NOMO-1 treated with DMSO at 0.1 percent for 48 hours (cell line): Measurements from ENCODE around the gene BTF3L4.
A peak's percentile ranks its signal among the peaks of the same experiment; 100 is the strongest.
"Not testable (repeated sequence)": the region's sequence is repeated elsewhere in the genome, so short reads cannot be mapped to it uniquely, and the experiment has no call there.

Experiments
- DNase-seq: peaks from one replicate; lab custom pipeline; 2025; ENCODE audit not compliant: unreplicated experiment; lab: John Stamatoyannopoulos, UW

BTF3L4 gene

DNA sequence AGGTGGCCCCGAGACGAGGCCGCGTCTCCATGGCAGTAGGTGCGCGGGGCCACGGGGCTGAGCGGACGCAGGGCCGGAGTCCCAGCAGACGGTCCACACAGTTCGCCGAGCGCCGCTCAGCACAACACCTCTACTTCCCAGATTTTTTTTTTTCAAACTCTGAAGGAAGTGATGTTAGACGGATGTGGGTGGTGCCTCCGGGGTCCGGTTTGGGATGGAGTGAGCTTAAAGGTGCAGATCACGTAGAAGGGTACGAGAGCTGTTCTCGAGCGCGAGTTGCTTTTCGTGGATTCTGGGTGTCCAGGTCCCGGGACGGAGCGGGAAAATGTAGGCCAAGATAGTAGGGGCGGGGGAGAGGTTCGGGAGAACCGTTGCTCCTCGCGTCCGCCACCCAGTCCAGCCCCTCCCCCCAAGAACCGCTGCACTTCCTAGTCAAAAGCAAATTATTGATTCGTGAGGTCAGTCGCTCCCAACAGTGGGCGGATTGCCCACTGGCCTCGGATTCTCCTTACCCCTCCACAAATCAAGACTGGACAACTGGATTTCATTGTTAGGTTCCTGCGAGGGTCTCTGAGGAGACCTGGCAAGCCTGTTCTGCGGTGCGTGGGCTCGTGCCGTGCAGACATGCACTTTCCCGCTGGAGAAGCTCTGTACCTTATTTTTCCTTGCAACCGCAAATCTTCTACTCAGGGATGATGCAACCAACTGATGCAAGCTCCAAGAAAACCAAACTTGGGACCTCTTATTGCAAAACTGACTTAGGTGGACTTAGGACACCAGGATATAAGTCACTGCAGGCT lies 829 bp upstream of the BTF3L4 start, which contains the start of gene TXNDC12:
TSS of gene TXNDC12 (minus strand) at position 126 of the 800 bp plus-strand sequence. CDS start at position 31, 95 bp downstream.
- DNase-seq: peak; percentile 90

DNA sequence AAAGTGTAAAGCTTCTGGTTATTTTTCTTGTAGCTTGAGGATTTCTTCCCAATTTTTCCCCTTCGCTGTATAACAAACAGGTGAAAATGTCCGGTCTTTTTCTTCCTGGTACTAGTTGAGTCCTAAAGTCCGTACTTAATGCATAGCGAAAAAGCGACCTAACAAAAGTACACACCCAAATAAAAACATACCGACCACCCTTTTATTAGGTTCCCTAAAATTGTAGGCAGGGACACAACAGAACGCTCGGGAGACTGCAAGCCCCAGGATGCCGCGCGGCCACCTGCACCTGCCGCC lies 281 bp upstream of the BTF3L4 start:
- no peak for DNase-seq

- no peak for DNase-seq
These were observed 789 bp downstream of the BTF3L4 start for GRCh38 chr1:52056937-52057231.

GRCh38 chr1:52057255-52057654 lies 1.2 kb downstream of the BTF3L4 start:
- DNase-seq: no peak

- DNase-seq: peak; percentile 18
These were observed 1.9 kb downstream of the BTF3L4 start for GRCh38 chr1:52057876-52058415.

GRCh38 chr1:52059321-52059720 lies 3.2 kb downstream of the BTF3L4 start:
- DNase-seq: no peak

- DNase-seq: no peak
These were observed 3.8 kb downstream of the BTF3L4 start for GRCh38 chr1:52059888-52060287.

DNA sequence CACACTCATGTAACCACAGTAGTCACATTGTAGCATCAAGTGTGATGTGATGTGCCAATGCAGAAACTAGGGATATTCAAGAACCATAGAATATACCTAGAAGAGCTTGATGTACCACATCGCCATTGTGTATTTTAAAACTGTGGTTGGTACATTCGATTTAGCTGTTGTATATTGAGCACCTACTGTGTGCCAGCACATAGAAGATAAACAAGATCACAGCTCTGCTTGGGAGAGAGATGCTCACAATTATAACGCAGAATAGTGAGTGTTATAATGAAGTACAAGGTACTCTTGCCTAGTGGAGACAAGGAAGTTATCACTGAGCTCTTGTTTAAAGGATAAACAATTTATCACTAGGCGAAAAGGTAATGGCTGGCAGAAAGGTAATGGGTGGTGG lies 4.7 kb downstream of the BTF3L4 start:
- DNase-seq: no peak

GRCh38 chr1:52063192-52063591 lies 7.1 kb downstream of the BTF3L4 start:
- no peak for DNase-seq

- DNase-seq: no peak
These were observed 14.6 kb downstream of the BTF3L4 start for GRCh38 chr1:52070704-52071103.

DNA sequence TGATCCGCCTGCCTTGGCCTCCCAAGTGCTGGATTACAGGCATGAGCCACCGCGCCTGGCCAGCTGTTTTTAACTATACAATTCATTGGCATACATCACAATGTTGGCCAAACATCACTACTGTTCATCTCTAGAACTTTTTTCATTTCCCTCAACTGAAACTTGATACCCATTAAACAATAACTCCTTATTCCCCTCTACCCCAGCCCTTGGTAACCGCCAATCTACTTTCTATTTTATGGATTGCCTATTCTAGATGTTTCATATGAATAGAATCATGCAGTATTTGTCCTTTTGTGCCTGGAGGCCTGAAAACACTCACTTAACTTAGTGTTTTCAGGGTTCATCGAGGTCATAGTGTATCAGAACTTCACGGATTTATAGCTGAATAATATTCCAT lies 16.2 kb downstream of the BTF3L4 start:
- no peak for DNase-seq

- not testable (repeated sequence) for DNase-seq
These were observed 21.2 kb downstream of the BTF3L4 start for GRCh38 chr1:52077277-52077676.

DNA sequence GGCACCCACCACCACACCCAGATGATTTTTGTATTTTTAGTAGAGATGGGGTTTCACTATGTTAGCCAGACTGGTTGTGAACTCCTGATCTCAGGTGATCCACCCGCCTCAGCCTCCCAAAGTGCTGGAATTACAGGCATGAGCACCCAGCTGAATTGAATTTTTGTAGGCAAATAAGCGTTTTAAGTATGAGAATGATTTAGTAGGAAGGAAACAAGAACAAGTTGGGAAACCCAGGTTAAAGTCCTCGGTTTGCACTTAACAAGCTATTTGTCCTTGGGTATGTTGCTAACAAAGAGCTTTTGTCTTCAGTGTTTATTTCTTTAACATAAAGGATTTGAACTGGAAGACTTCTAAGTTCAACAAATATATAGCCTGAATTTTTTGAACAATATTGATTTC lies 23.9 kb downstream of the BTF3L4 start:
- no peak for DNase-seq

DNA sequence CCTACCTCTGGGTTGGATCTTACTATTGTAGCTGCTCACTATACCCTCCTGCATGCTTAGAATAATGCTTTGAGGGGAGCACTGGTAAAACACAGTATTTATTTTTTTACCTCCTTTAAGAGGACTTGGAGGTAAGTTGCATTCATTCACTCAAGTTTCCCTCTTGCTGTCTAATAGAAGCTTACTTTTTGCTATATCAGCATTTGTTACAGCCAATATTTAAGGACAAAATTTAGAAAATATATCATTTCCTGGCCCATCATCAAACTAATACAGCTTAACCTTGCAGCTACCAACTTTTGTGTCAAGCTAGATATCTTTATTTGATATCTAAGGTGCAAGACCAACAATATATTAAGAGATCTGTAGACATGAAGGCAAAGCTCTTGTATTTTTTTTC lies 31.8 kb downstream of the BTF3L4 start:
- DNase-seq: not testable (repeated sequence)

GRCh38 chr1:52094300-52094699 lies 38.2 kb downstream of the BTF3L4 start:
- DNase-seq: not testable (repeated sequence)

- peak; percentile 33 for DNase-seq
These were observed 40.1 kb downstream of the BTF3L4 start for GRCh38 chr1:52096216-52096615.

DNA sequence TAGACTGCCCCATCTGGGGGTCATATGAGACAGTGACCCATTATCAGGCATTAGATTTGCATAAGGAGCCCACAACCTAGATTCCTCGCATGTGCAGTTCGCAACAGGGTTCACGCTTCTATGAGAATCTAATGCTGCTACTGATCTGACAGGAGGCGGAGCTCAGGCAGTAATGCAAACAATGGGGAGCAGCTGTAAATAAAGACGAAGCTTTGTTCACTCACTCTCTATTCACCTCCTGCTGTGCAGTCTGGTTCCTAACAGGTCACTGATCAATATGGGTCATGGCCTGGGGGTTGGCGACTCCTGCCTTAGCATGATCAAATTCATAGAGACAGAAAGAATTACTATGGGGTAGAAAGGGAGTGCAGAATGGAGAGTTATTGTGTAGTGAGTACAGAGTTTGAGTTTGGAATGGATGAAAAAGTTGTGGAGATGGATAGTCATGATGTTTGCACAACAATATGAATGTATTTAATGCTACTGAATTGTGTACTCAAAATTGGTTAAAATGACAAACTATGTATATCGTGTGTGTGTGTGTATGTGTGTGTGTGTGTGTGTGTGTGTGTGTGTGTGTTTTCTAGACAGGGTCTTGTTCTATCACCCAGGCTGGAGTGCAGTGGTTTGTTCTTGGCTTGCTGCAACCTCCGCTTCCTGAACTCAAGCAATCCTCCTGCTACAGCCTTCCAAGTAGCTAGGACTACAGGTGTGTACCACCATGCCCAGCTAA lies 42.2 kb downstream of the BTF3L4 start:
- DNase-seq: no peak

- DNase-seq: no peak
These were observed 46.4 kb downstream of the BTF3L4 start for GRCh38 chr1:52102336-52103013.

- peak; percentile 66 for DNase-seq
These were observed 55.4 kb downstream of the BTF3L4 start for GRCh38 chr1:52111492-52111891.

DNA sequence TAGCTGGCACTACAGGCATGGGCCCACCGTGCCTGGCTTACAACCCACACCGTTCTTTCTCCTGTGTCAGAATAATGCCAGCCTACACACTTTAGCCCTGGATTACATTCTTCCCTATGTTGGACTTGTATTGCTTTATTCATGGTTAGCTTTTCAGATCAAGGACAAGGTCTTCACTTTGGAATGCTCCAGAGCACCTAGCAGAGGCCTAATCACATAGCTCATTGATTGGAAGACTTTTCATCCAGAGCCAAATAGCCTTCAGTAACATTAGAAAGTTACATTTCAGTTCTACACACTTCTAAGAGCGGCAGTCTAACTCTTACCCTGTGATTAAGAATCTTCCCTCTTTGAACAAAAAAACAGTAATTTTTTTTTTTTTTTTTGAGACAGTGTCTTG lies 56.4 kb downstream of the BTF3L4 start:
- no peak for DNase-seq

- DNase-seq: no peak
These were observed 63.4 kb downstream of the BTF3L4 start for GRCh38 chr1:52119301-52120079.
